ENCODE results near the gene PLA2R1. TPM values are rescaled to one million over a fixed set of nuclear protein-coding genes. Genes with fewer than 3 reads are reported as not detected.
"Not testable (repeated sequence)": the region's sequence is repeated elsewhere in the genome, so short reads cannot be mapped to it uniquely, and the experiment has no call there.

Gene PLA2R1
- total RNA-seq, 1 experiment from 2014 or later: 5.7 TPM

DNA sequence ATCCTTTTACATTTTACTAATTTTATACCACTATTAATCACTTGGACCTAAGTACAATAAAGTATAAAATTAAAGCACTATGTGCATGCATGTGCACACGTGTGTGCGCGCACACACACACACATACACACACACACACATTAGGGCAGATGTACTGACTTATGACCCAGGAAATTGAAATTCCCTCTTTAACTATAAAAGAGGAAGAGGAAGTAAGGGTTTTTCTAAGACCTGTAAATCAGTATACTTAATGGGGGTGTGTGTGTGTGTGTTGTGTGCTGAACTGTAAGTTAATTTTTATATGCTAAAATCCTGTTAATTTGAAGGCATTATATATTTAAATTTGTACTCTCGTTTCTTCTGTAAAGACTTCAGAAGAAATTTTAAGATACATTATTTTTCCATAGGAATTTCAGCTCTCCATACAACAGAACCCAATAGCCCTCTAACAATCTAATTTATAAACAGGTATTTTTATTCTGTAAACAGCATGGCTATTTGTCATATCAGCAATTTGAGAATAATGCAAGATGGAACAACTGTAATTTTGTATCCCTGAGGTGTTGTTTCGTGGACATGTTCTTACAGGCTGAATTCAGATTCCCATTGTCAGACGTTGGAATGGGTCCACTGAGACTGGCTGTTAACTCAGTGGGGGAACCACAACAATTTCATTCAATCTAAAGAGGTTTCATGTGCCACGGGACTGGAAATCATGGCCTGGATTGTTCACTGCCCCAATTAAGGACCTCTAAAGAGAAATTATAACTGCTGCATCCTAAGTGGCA is 90.9 kb downstream of the PLA2R1 start:
- Histone ChIP-seq H3K9me3 (ENCODE audit: control insufficient read depth, insufficient read depth, low read depth, low read length) (no peaks in the 10 kb centered on the region), H3K4me1 (ENCODE audit: control insufficient read depth, insufficient read depth, low read length) (no peaks in the 10 kb centered on the region), H3K4me3 (ENCODE audit: low read depth in 2 of 2, low read length in 2 of 2) (no peak overlapping the region), H3K27me3 (ENCODE audit: control insufficient read depth, insufficient read depth, low read length) (peaks cover under 1% of the 10 kb centered on the region; the same call in 1 of the 2 replicates), H3K27ac (ENCODE audit: low read length) (no peak overlapping the region), H3K36me3 (ENCODE audit: control insufficient read depth, insufficient read depth, low read length) (no peaks in the 10 kb centered on the region)
- TF ChIP-seq, protein P1, sequence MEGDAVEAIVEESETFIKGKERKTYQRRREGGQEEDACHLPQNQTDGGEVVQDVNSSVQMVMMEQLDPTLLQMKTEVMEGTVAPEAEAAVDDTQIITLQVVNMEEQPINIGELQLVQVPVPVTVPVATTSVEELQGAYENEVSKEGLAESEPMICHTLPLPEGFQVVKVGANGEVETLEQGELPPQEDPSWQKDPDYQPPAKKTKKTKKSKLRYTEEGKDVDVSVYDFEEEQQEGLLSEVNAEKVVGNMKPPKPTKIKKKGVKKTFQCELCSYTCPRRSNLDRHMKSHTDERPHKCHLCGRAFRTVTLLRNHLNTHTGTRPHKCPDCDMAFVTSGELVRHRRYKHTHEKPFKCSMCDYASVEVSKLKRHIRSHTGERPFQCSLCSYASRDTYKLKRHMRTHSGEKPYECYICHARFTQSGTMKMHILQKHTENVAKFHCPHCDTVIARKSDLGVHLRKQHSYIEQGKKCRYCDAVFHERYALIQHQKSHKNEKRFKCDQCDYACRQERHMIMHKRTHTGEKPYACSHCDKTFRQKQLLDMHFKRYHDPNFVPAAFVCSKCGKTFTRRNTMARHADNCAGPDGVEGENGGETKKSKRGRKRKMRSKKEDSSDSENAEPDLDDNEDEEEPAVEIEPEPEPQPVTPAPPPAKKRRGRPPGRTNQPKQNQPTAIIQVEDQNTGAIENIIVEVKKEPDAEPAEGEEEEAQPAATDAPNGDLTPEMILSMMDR (IDR thresholded peaks at IDR 0.05): no peak
- no peak for TF ChIP-seq POLR2AphosphoS5 (IDR thresholded peaks at IDR 0.05; ENCODE audit: low read depth, low read length)
- no peak for TF ChIP-seq SIN3A (IDR thresholded peaks at IDR 0.05; ENCODE audit: borderline replicate concordance, insufficient read depth, low read depth, low read length)
- no peak for TF ChIP-seq TCF7L2 (IDR thresholded peaks at IDR 0.05; ENCODE audit: low read depth, low read length)
- TF ChIP-seq, protein P2, sequence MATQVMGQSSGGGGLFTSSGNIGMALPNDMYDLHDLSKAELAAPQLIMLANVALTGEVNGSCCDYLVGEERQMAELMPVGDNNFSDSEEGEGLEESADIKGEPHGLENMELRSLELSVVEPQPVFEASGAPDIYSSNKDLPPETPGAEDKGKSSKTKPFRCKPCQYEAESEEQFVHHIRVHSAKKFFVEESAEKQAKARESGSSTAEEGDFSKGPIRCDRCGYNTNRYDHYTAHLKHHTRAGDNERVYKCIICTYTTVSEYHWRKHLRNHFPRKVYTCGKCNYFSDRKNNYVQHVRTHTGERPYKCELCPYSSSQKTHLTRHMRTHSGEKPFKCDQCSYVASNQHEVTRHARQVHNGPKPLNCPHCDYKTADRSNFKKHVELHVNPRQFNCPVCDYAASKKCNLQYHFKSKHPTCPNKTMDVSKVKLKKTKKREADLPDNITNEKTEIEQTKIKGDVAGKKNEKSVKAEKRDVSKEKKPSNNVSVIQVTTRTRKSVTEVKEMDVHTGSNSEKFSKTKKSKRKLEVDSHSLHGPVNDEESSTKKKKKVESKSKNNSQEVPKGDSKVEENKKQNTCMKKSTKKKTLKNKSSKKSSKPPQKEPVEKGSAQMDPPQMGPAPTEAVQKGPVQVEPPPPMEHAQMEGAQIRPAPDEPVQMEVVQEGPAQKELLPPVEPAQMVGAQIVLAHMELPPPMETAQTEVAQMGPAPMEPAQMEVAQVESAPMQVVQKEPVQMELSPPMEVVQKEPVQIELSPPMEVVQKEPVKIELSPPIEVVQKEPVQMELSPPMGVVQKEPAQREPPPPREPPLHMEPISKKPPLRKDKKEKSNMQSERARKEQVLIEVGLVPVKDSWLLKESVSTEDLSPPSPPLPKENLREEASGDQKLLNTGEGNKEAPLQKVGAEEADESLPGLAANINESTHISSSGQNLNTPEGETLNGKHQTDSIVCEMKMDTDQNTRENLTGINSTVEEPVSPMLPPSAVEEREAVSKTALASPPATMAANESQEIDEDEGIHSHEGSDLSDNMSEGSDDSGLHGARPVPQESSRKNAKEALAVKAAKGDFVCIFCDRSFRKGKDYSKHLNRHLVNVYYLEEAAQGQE (IDR thresholded peaks at IDR 0.05; ENCODE audit: insufficient read depth in 1 of 2, low read depth in 2 of 2, low read length in 1 of 2): no peak
- no TSS peak for BruUV-seq (replicated peaks)
- in situ Hi-C loops (cut with HindIII; ENCODE audit: low pct_unique_long_range_greater_than_20kb, low sequenced_read_pairs): no loop called here
- intact Hi-C loops (cut with micrococcal nuclease; ENCODE audit: unreplicated experiment): no loop called here
- POLR2A ChIA-PET: no interaction called here
- ATAC-seq (no peak), DNase-seq (ENCODE audit: low read depth, low spot score) (no peak)
- CTCF ChIA-PET: no interaction called here

DNA sequence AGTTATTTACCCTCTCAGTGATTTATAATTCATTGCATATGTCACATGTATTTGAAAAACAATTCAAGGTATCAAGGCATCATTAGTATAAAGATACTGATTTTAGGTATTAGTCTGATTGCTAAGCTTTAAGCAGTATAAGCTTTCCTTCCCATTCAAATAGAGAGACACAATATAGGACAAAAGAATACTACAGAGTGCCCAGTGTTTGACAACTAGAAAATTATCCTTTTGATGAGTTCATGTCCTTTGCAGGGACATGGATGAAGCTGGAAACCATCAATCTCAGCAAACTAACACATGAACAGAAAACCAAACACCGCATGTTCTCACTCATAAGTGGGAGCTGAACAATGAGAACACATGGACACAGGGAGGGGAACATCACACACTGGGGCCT is 91.9 kb downstream of the PLA2R1 start:
- not testable (repeated sequence) for BruUV-seq (replicated peaks)

More for the DNA sequence above, 91.9 kb downstream of the PLA2R1 start:
- DNase-seq (ENCODE audit: low read depth, low spot score); POLR2A ChIA-PET; H3K36me3 ChIP-seq (ENCODE audit: control insufficient read depth, insufficient read depth, low read length); H3K27me3 ChIP-seq (ENCODE audit: control insufficient read depth, insufficient read depth, low read length); H3K4me1 ChIP-seq (ENCODE audit: control insufficient read depth, insufficient read depth, low read length); ATAC-seq; intact Hi-C loops (cut with micrococcal nuclease; ENCODE audit: unreplicated experiment); H3K27ac ChIP-seq (ENCODE audit: low read length); CTCF ChIA-PET; H3K9me3 ChIP-seq (ENCODE audit: control insufficient read depth, insufficient read depth, low read depth, low read length); in situ Hi-C loops (cut with HindIII; ENCODE audit: low pct_unique_long_range_greater_than_20kb, low sequenced_read_pairs); H3K4me3 ChIP-seq (ENCODE audit: low read depth in 2 of 2, low read length in 2 of 2): not testable (repeated sequence)

Data from Panc1 (cell line).